Renal pelvis (tissue), 4 donors: ENCODE data around the gene PBX4. TPM values are rescaled to one million over a fixed set of nuclear protein-coding genes. Genes with fewer than 3 reads are reported as not detected.

Source experiments
- DNase-seq: peaks from one replicate; pipeline ENCODE4 v3.0.0-alpha.2; 2013
- polyA plus RNA-seq, 3 donors: library from polyadenylated mRNA; unstranded; fragments of 120-200 nt; gene quantifications; one replicate each; pipeline ENCODE4 v1.2.1, GENCODE V29; 2013; ENCODE audit not compliant: insufficient read length in 3 of 3

PBX4 gene
- polyA plus RNA-seq, 3 donors, result 3.8 to 7.6 (median 5.8) TPM

GRCh38 chr19:19526581-19527370, 91.7 kb downstream of the PBX4 start:
- no peak for DNase-seq

- DNase-seq, result no peak
These were observed 92.7 kb downstream of the PBX4 start for GRCh38 chr19:19525611-19526380.

DNA sequence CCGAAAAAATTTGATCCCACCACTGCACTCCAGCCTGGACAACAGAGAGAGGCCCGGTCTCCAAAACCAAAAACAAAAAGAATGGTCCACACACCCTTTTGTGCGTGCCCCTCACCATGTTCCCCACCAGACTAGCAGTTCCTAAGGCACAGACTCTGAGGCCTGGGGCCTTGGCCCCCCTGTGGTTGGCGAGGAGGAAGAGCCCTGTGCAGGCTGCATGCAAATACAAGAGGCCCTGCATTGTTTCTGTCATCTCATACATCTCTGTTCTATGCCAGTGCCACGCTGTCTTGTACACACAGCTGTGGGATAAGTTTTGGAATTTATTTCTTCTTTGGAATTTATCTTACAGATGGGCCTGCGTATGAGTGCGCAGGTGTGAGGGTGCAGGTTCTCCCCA, 94.4 kb downstream of the PBX4 start:
- no peak for DNase-seq

GRCh38 chr19:19523177-19523576, 95.3 kb downstream of the PBX4 start:
- no peak for DNase-seq

DNA sequence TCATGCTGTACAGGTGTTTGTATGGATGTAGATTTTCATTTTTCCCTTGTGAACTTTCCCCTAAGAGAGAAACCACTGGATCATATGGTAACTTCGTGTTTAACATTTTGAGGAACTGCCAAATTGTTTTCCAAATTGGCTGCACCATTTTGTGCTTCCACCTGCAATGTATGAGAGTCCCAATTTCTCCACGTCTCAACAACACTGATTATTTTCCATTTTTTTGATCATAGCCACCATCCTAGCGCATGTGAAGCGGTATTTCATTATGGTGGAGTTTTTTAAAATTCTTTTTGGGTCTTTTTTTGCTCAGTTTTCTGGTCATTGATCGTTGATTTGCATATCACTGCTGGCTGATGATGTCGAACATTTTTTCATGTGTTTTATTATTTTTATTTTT, 97.5 kb downstream of the PBX4 start:
- DNase-seq, result no peak

DNA sequence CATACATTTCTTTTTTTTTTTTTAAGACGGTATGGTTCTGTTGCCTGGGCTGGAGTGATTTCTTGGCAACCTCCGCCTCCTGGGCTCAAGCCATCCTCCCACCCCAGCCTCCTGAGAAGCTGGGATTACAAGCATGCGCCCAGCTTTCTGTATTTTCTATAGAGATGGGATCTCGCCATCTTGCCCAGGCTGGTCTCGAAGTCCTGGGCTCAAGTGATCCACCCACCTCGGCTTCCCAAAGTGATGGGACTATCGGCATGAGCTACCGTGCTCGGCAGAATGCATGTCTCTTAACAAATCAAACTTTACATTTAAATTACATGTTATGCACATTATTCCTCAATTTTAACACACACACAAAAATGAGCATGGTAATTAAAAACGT, 101.3 kb downstream of the PBX4 start:
- DNase-seq, result no peak

- peak; percentile 95 for DNase-seq
These were observed 102.6 kb downstream of the PBX4 start, which contains the start of gene NDUFA13 for GRCh38 chr19:19515642-19516519. Gene NDUFA13, plus strand, starts transcription at chr19:19516225. Its CDS starts 14 bp downstream, at chr19:19516239.

- no peak for DNase-seq
These were observed 103.4 kb downstream of the PBX4 start, which contains the start of gene TSSK6 for GRCh38 chr19:19514881-19515641. Gene TSSK6, minus strand, starts transcription at chr19:19515548. Its CDS starts 121 bp downstream, at chr19:19515427.

GRCh38 chr19:19514215-19514657, 104.3 kb downstream of the PBX4 start:
- peak; percentile 65 for DNase-seq

- no peak for DNase-seq
These were observed 104.8 kb downstream of the PBX4 start for GRCh38 chr19:19513682-19514081.

Other genes with a start within 250 kb of the PBX4 start
- gene GATAD2A, start 213.0 kb downstream of the PBX4 start, polyA plus RNA-seq, result 10 to 100 TPM; 48.7 to 61.4 (median 56.4) TPM
- 1 to 10 TPM; 1.2 to 2.3 (median 1.5) TPM for gene TSSK6, start 103.1 kb downstream of the PBX4 start, polyA plus RNA-seq
- gene NDUFA13, start 102.5 kb downstream of the PBX4 start, polyA plus RNA-seq, result 100 to 1,000 TPM; 282 to 374 (median 324) TPM
- 10 to 100 TPM in 2 of 3 donors, 1 to 10 TPM in 1; 5.5 to 15.2 (median 12.4) TPM for gene YJEFN3, start 89.8 kb downstream of the PBX4 start, polyA plus RNA-seq
- under 1 TPM; 0.16 to 0.27 (median 0.21) TPM for gene CILP2, start 80.4 kb downstream of the PBX4 start, polyA plus RNA-seq
- 10 to 100 TPM; 33.1 to 34.6 (median 33.7) TPM for gene LPAR2, start 9.5 kb upstream of the PBX4 start, polyA plus RNA-seq
- gene GMIP, start 25.0 kb upstream of the PBX4 start, polyA plus RNA-seq, result 1 to 10 TPM; 4.9 to 7.0 (median 6.6) TPM
- gene ATP13A1, start 45.0 kb upstream of the PBX4 start, polyA plus RNA-seq, result 10 to 100 TPM; 55.3 to 66.9 (median 59.9) TPM
- 10 to 100 TPM; 13.2 to 18.4 (median 15.1) TPM for gene ZNF101, start 50.2 kb upstream of the PBX4 start, polyA plus RNA-seq
- gene ZNF14, start 114.4 kb upstream of the PBX4 start, polyA plus RNA-seq, result 10 to 100 TPM; 12.4 to 15.7 (median 12.5) TPM
- 10 to 100 TPM; 27.4 to 41.0 (median 34.3) TPM for gene ZNF506, start 203.1 kb upstream of the PBX4 start, polyA plus RNA-seq
- gene ZNF253, start 247.2 kb upstream of the PBX4 start, polyA plus RNA-seq, result 10 to 100 TPM; 29.0 to 37.7 (median 31.3) TPM